GM12891 (cell line): Measurements from ENCODE around the gene XPO5.

ENCODE experiments used
- POLR2A ChIP-seq: IDR thresholded peaks from 2 replicates; pipeline ENCODE4 v1.6.1; 2011; ENCODE audit warnings: low read depth, low read length, control low read depth
- POLR2AphosphoS5 ChIP-seq: IDR thresholded peaks from 2 replicates; pipeline ENCODE4 v1.6.1; 2011; ENCODE audit warnings: low read depth, low read length, control low read depth

GRCh38 chr6:43481075-43481474, 94.8 kb downstream of the XPO5 start:
- no peak for TF ChIP-seq POLR2AphosphoS5
- TF ChIP-seq POLR2A: no peak
